ENCODE measurements around the gene SP3.
A peak's percentile ranks its signal among the peaks of the same experiment; 100 is the strongest.

SP3 gene

GRCh38 chr2:173955004-173955403 lies 10.2 kb downstream of the SP3 start:
- Histone ChIP-seq H3K4me2 (ENCODE audit: low read length) (no peak overlapping the region), H3K4me1 (ENCODE audit: control insufficient read depth, insufficient read depth, low read length) (peaks cover 17% of the 10 kb centered on the region), H3K9ac (ENCODE audit: low read depth, low read length) (no peak overlapping the region), H3K4me3 (ENCODE audit: low read length) (no peak overlapping the region), H3K27me3 (ENCODE audit: control insufficient read depth, insufficient read depth, low read length) (no peaks in the 10 kb centered on the region), H3K9me3 (replicated peaks; ENCODE audit: low read length) (no peaks in the 10 kb centered on the region), H3K36me3 (ENCODE audit: insufficient read depth, low read length) (peaks cover 35% of the 10 kb centered on the region)

GRCh38 chr2:173953047-173953424 lies 12.1 kb downstream of the SP3 start:
- Histone ChIP-seq H3K9me3 (replicated peaks; ENCODE audit: low read length) (no peaks in the 10 kb centered on the region), H3K36me3 (ENCODE audit: insufficient read depth, low read length) (peaks cover 35% of the 10 kb centered on the region), H3K4me1 (ENCODE audit: control insufficient read depth, insufficient read depth, low read length) (peaks cover 7% of the 10 kb centered on the region), H3K27me3 (ENCODE audit: control insufficient read depth, insufficient read depth, low read length) (no peaks in the 10 kb centered on the region), H3K4me2 (ENCODE audit: low read length) (no peak overlapping the region), H3K9ac (ENCODE audit: low read depth, low read length) (no peak overlapping the region), H3K4me3 (ENCODE audit: low read length) (no peak overlapping the region)

GRCh38 chr2:173952267-173953046 lies 12.7 kb downstream of the SP3 start:
- no peaks in the 10 kb centered on the region for H3K27me3 ChIP-seq (ENCODE audit: control insufficient read depth, insufficient read depth, low read length)
- H3K36me3 ChIP-seq (ENCODE audit: insufficient read depth, low read length), result peaks cover 35% of the 10 kb centered on the region
- peaks cover 6% of the 10 kb centered on the region for H3K4me1 ChIP-seq (ENCODE audit: control insufficient read depth, insufficient read depth, low read length)
- no peak overlapping the region for H3K4me3 ChIP-seq (ENCODE audit: low read length)
- H3K4me2 ChIP-seq (ENCODE audit: low read length), result no peak overlapping the region
- H3K9ac ChIP-seq (ENCODE audit: low read depth, low read length), result no peak overlapping the region
- no peaks in the 10 kb centered on the region for H3K9me3 ChIP-seq (replicated peaks; ENCODE audit: low read length)

- Histone ChIP-seq H3K4me3 (ENCODE audit: low read length) (no peak overlapping the region), H3K4me2 (ENCODE audit: low read length) (no peak overlapping the region), H3K9me3 (replicated peaks; ENCODE audit: low read length) (no peaks in the 10 kb centered on the region), H3K27me3 (ENCODE audit: control insufficient read depth, insufficient read depth, low read length) (no peaks in the 10 kb centered on the region), H3K9ac (ENCODE audit: low read depth, low read length) (no peak overlapping the region), H3K36me3 (ENCODE audit: insufficient read depth, low read length) (peaks cover 14% of the 10 kb centered on the region), H3K4me1 (ENCODE audit: control insufficient read depth, insufficient read depth, low read length) (no peaks in the 10 kb centered on the region)
These were observed 16.3 kb downstream of the SP3 start for GRCh38 chr2:173948842-173949241.

- no peaks in the 10 kb centered on the region for H3K27me3 ChIP-seq (ENCODE audit: control insufficient read depth, insufficient read depth, low read length)
- no peak overlapping the region for H3K4me2 ChIP-seq (ENCODE audit: low read length)
- no peaks in the 10 kb centered on the region for H3K9me3 ChIP-seq (replicated peaks; ENCODE audit: low read length)
- peaks cover 1% of the 10 kb centered on the region for H3K4me1 ChIP-seq (ENCODE audit: control insufficient read depth, insufficient read depth, low read length)
- no peak overlapping the region for H3K4me3 ChIP-seq (ENCODE audit: low read length)
- H3K36me3 ChIP-seq (ENCODE audit: insufficient read depth, low read length), result peaks cover 11% of the 10 kb centered on the region
- no peak overlapping the region for H3K9ac ChIP-seq (ENCODE audit: low read depth, low read length)
These were observed 17.0 kb downstream of the SP3 start for GRCh38 chr2:173948198-173948597.

GRCh38 chr2:173947131-173947530 lies 18.0 kb downstream of the SP3 start:
- no peak overlapping the region for H3K4me3 ChIP-seq (ENCODE audit: low read length)

GRCh38 chr2:173943738-173944137 lies 21.4 kb downstream of the SP3 start:
- peaks cover 23% of the 10 kb centered on the region for H3K4me1 ChIP-seq (ENCODE audit: control insufficient read depth, insufficient read depth, low read length)
- H3K9ac ChIP-seq (ENCODE audit: low read depth, low read length), result no peak overlapping the region
- H3K27me3 ChIP-seq (ENCODE audit: control insufficient read depth, insufficient read depth, low read length), result no peaks in the 10 kb centered on the region
- H3K4me3 ChIP-seq (ENCODE audit: low read length), result no peak overlapping the region
- H3K9me3 ChIP-seq (replicated peaks; ENCODE audit: low read length), result no peaks in the 10 kb centered on the region
- no peak overlapping the region for H3K4me2 ChIP-seq (ENCODE audit: low read length)
- no peaks in the 10 kb centered on the region for H3K36me3 ChIP-seq (ENCODE audit: insufficient read depth, low read length)

More at GRCh38 chr2:173947131-173947530, 18.0 kb downstream of the SP3 start:
- Histone ChIP-seq H3K9me3 (replicated peaks; ENCODE audit: low read length) (no peaks in the 10 kb centered on the region), H3K36me3 (ENCODE audit: insufficient read depth, low read length) (peaks cover under 1% of the 10 kb centered on the region), H3K9ac (ENCODE audit: low read depth, low read length) (no peak overlapping the region), H3K27me3 (ENCODE audit: control insufficient read depth, insufficient read depth, low read length) (no peaks in the 10 kb centered on the region), H3K4me2 (ENCODE audit: low read length) (no peak overlapping the region), H3K4me1 (ENCODE audit: control insufficient read depth, insufficient read depth, low read length) (peaks cover 5% of the 10 kb centered on the region)

- Histone ChIP-seq H3K4me1 (ENCODE audit: control insufficient read depth, insufficient read depth, low read length) (peaks cover 26% of the 10 kb centered on the region), H3K9me3 (replicated peaks; ENCODE audit: low read length) (no peaks in the 10 kb centered on the region), H3K4me2 (ENCODE audit: low read length) (no peak overlapping the region), H3K4me3 (ENCODE audit: low read length) (no peak overlapping the region), H3K27me3 (ENCODE audit: control insufficient read depth, insufficient read depth, low read length) (no peaks in the 10 kb centered on the region), H3K36me3 (ENCODE audit: insufficient read depth, low read length) (no peaks in the 10 kb centered on the region), H3K9ac (ENCODE audit: low read depth, low read length) (no peak overlapping the region)
These were observed 22.2 kb downstream of the SP3 start for GRCh38 chr2:173942861-173943523.

- Histone ChIP-seq H3K4me3 (ENCODE audit: low read length) (no peak overlapping the region), H3K4me2 (ENCODE audit: low read length) (no peak overlapping the region), H3K36me3 (ENCODE audit: insufficient read depth, low read length) (no peaks in the 10 kb centered on the region), H3K4me1 (ENCODE audit: control insufficient read depth, insufficient read depth, low read length) (peaks cover 26% of the 10 kb centered on the region), H3K9ac (ENCODE audit: low read depth, low read length) (no peak overlapping the region), H3K9me3 (replicated peaks; ENCODE audit: low read length) (no peaks in the 10 kb centered on the region), H3K27me3 (ENCODE audit: control insufficient read depth, insufficient read depth, low read length) (no peaks in the 10 kb centered on the region)
These were observed 23.6 kb downstream of the SP3 start for GRCh38 chr2:173941567-173941966.

- Histone ChIP-seq H3K4me2 (ENCODE audit: low read length) (peak overlapping the region; percentile 53), H3K36me3 (ENCODE audit: insufficient read depth, low read length) (no peaks in the 10 kb centered on the region), H3K4me1 (ENCODE audit: control insufficient read depth, insufficient read depth, low read length) (peaks cover 31% of the 10 kb centered on the region), H3K9me3 (replicated peaks; ENCODE audit: low read length) (no peaks in the 10 kb centered on the region), H3K4me3 (ENCODE audit: low read length) (no peak overlapping the region), H3K27me3 (ENCODE audit: control insufficient read depth, insufficient read depth, low read length) (no peaks in the 10 kb centered on the region), H3K9ac (ENCODE audit: low read depth, low read length) (no peak overlapping the region)
These were observed 24.8 kb downstream of the SP3 start for GRCh38 chr2:173940208-173941020.

GRCh38 chr2:173938700-173939384 lies 26.3 kb downstream of the SP3 start:
- H3K4me2 ChIP-seq (ENCODE audit: low read length), result no peak overlapping the region
- no peaks in the 10 kb centered on the region for H3K27me3 ChIP-seq (ENCODE audit: control insufficient read depth, insufficient read depth, low read length)
- peaks cover 39% of the 10 kb centered on the region for H3K4me1 ChIP-seq (ENCODE audit: control insufficient read depth, insufficient read depth, low read length)
- H3K9me3 ChIP-seq (replicated peaks; ENCODE audit: low read length), result no peaks in the 10 kb centered on the region
- no peaks in the 10 kb centered on the region for H3K36me3 ChIP-seq (ENCODE audit: insufficient read depth, low read length)
- H3K4me3 ChIP-seq (ENCODE audit: low read length), result no peak overlapping the region
- H3K9ac ChIP-seq (ENCODE audit: low read depth, low read length), result no peak overlapping the region
